A673 (cell line): Measurements from ENCODE around the gene VAV3. TPM values are rescaled to one million over a fixed set of nuclear protein-coding genes. Genes with fewer than 3 reads are reported as not detected.

ENCODE experiments used
- BruUV-seq: library from RNA; stranded (reverse); fragments of 400-500 nt; replicated peaks from 2 replicates; lab custom pipeline; 2021; lab: Mats Ljungman, UMichigan
- CTCF ChIA-PET: fragments of 300-600 bp; sonication (Branson Sonifier 250); formaldehyde crosslinking; loops from one replicate; lab custom pipeline; 2022; ENCODE audit warnings: antibody characterized with exemption; lab: Charles Lee
- POLR2A ChIA-PET: fragments of 300-600 bp; sonication (Branson Sonifier 250); formaldehyde crosslinking; loops from one replicate; lab custom pipeline; 2022; ENCODE audit warnings: antibody characterized with exemption; ENCODE audit not compliant: low non-redundant PET; lab: Charles Lee
- DNase-seq: peaks from one replicate; pipeline ENCODE4 v3.0.0-alpha.2; 2015; ENCODE audit warnings: low spot score
- H3K27ac ChIP-seq: fragments of 200-600 bp; sonication (generic); 2 replicates; pipeline ENCODE4 v1.5.1; 2016; ENCODE audit warnings: mixed run types, low read depth, mild to moderate bottlenecking, mixed read lengths, antibody characterized with exemption, low read length; ENCODE audit not compliant: poor library complexity, severe bottlenecking
- H3K27me3 ChIP-seq: fragments of 200-600 bp; sonication (generic); replicated peaks from 2 replicates; pipeline ENCODE4 v1.6.1; 2017; ENCODE audit warnings: mixed run types, low read depth, mild to moderate bottlenecking, mixed read lengths, antibody characterized with exemption, low read length; ENCODE audit not compliant: insufficient read depth, poor library complexity
- H3K36me3 ChIP-seq: fragments of 200-600 bp; sonication (generic); 2 replicates; pipeline ENCODE4 v1.6.1; 2016; ENCODE audit warnings: mixed run types, mild to moderate bottlenecking, mixed read lengths, antibody characterized with exemption, low read length; ENCODE audit not compliant: insufficient read depth, poor library complexity, severe bottlenecking
- H3K4me1 ChIP-seq: fragments of 200-600 bp; sonication (generic); 2 replicates; pipeline ENCODE4 v1.6.1; 2017; ENCODE audit warnings: mixed run types, mild to moderate bottlenecking, mixed read lengths, antibody characterized with exemption, low read length; ENCODE audit not compliant: insufficient read depth, poor library complexity, severe bottlenecking
- H3K4me3 ChIP-seq: fragments of 200-600 bp; sonication (generic); 2 replicates; pipeline ENCODE4 v1.5.1; 2016; ENCODE audit warnings: low read depth, mixed run types, mild to moderate bottlenecking, mixed read lengths, low read length; ENCODE audit not compliant: poor library complexity, severe bottlenecking
- H3K9me3 ChIP-seq: fragments of 200-600 bp; sonication (generic); 2 replicates; pipeline ENCODE4 v1.6.1; 2016; ENCODE audit warnings: mixed run types, low read depth, mild to moderate bottlenecking, mixed read lengths, antibody characterized with exemption, low read length; ENCODE audit not compliant: poor library complexity, severe bottlenecking
- CTCF ChIP-seq: fragments of 300-800, 200-600 bp; sonication (generic); conservative IDR thresholded peaks from 2 replicates; pipeline ENCODE4 v1.5.1; 2017; ENCODE audit warnings: low read depth, mild to moderate bottlenecking, antibody characterized with exemption, low read length, moderate library complexity, mixed read lengths
- EZH2 ChIP-seq: fragments of 200-600 bp; sonication (generic); IDR thresholded peaks from 2 replicates; pipeline ENCODE4 v1.6.1; 2017; ENCODE audit warnings: borderline replicate concordance, low read depth, mild to moderate bottlenecking, mixed read lengths, antibody characterized with exemption, low read length; ENCODE audit not compliant: poor library complexity, severe bottlenecking
- intact Hi-C: fragments of 100-400 bp; cut with micrococcal nuclease; formaldehyde crosslinking; loops from one replicate; pipeline ENCODE4 v1.10.0; 2022; ENCODE audit not compliant: unreplicated experiment
- total RNA-seq: library from RNA; stranded (reverse); gene quantifications from 2 replicates; pipeline ENCODE4 v1.2.3, GENCODE V29; 2021

Gene VAV3
- total RNA-seq, 1 experiment from 2014 or later = 0.30 TPM

- intact Hi-C loops = no loop called here
- Histone ChIP-seq H3K9me3 (no peaks in the 10 kb centered on the region), H3K27ac (no peak overlapping the region), H3K36me3 (no peaks in the 10 kb centered on the region), H3K27me3 (no peaks in the 10 kb centered on the region), H3K4me1 (no peaks in the 10 kb centered on the region), H3K4me3 (no peak overlapping the region)
- CTCF ChIA-PET = no interaction called here
- no peak for TF ChIP-seq CTCF
- TF ChIP-seq EZH2 = no peak
- BruUV-seq = no TSS peak
- DNase-seq = no peak
- POLR2A ChIA-PET = no interaction called here
Measured at GRCh38 chr1:107692580-107693345, 272.2 kb downstream of the VAV3 start.

- no peak for DNase-seq
- no peaks in the 10 kb centered on the region for H3K4me1 ChIP-seq
- H3K36me3 ChIP-seq = no peaks in the 10 kb centered on the region
- H3K27ac ChIP-seq = no peak overlapping the region
- H3K9me3 ChIP-seq = no peaks in the 10 kb centered on the region
- no TSS peak for BruUV-seq
- TF ChIP-seq CTCF = no peak
- no peak for TF ChIP-seq EZH2
- no peaks in the 10 kb centered on the region for H3K27me3 ChIP-seq
- ChIA-PET CTCF (no interaction called here), POLR2A (no interaction called here)
- H3K4me3 ChIP-seq = no peak overlapping the region
- intact Hi-C loops = no loop called here
Measured at GRCh38 chr1:107691540-107691939, 273.4 kb downstream of the VAV3 start.

- BruUV-seq = no TSS peak
- POLR2A ChIA-PET = no interaction called here
- intact Hi-C loops = no loop called here
- Histone ChIP-seq H3K36me3 (no peaks in the 10 kb centered on the region), H3K4me3 (no peak overlapping the region), H3K9me3 (no peaks in the 10 kb centered on the region), H3K27me3 (no peaks in the 10 kb centered on the region), H3K4me1 (no peaks in the 10 kb centered on the region), H3K27ac (no peak overlapping the region)
- DNase-seq = no peak
- CTCF ChIA-PET = no interaction called here
- no peak for TF ChIP-seq EZH2
- TF ChIP-seq CTCF = no peak
Measured at GRCh38 chr1:107690491-107690890, 274.5 kb downstream of the VAV3 start.
